HG02885 (cell line): Measurements from ENCODE around the gene CYTL1.
"Not testable (repeated sequence)": the region's sequence is repeated elsewhere in the genome, so short reads cannot be mapped to it uniquely, and the experiment has no call there.

ENCODE experiments used
- ATAC-seq: cut with Tn5 transposase; IDR thresholded peaks from one replicate; pipeline ENCODE4 v1.9.1; 2021; ENCODE audit warnings: mild to moderate bottlenecking; ENCODE audit not compliant: unreplicated experiment, poor library complexity

The CYTL1 gene

DNA sequence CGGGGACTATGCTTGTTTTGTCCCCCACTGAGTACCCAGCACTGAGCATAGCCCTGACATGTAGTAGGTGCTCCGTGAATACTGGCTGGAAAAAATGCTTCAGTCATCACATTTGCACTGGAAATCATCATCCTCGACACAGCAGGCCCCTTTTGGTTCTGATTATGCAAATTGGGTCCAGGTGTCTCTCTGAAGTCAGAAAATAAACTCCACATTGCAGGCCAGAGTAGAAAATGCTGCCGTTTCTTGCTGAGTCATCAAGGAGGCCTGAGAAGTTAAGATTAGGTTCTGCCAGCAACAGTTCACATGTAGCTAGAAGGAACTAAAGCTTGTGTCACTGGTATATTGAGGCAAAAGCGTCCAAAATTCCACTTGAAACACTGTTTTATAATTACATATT lies 17.0 kb upstream of the CYTL1 start:
- no peak for ATAC-seq

DNA sequence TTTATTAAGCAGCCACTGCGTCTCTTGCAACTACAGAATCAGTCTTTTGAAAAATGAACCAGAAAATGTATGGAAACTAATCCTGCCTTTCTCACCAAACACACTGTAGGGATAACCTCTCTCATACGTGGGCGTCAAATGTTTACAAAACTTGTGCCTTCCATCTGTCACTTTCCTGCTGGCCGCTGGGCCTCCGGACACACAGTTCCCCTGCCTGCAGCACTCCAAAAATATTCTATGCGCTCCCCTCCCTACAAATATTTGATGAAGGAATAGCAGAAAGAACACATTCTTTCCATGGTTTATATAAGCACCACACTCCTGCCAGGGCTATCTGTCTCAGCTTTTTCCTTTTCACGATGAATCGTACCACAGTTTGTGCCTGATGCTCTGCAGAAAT lies 14.9 kb upstream of the CYTL1 start:
- ATAC-seq: no peak

DNA sequence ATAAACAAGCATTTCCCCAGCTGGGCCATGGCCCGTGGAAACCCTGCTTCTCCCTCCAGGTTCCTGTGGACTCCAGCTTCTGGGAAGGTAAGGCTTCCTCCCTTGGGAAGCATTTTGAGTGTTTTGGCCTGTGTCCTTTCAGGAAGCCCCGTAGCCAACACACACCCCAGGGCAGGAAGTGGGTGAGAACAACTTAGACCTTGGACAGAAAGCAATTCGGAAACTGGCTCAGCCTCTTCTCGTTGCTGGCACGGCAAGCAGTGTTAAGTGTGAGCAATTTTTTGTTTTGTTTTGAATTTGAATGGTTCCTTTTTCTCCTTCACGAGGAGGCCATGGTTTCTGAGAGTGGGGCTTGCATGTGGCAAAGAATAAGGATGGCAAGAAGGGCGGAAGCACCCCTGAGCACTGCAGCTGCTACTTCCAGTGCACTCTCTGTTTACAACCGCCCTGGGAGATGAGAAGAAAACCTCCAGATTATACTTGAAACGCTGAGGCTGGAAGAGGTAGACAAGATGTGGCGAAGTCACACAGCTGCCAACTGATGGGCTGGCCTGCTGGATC lies 14.1 kb upstream of the CYTL1 start:
- ATAC-seq: no peak

DNA sequence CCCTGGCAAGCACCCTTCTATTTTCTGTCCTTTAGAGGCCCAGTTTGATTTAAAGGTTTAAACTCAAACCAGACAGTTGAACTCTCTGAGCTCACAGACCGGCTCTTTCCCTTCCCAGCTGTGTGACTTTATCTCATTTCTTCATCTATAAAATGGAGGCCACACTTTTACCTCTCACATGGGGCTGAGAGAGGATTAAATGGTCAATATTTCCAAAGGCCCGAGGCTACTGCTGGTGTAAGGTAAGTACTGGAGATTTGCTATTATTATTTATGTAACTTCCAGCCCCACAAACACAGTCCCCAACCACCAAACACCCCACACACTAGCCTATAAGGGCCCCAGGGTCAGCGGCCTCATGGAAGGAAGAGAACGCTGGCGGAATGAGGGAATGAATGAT lies 13.6 kb upstream of the CYTL1 start:
- ATAC-seq: no peak

DNA sequence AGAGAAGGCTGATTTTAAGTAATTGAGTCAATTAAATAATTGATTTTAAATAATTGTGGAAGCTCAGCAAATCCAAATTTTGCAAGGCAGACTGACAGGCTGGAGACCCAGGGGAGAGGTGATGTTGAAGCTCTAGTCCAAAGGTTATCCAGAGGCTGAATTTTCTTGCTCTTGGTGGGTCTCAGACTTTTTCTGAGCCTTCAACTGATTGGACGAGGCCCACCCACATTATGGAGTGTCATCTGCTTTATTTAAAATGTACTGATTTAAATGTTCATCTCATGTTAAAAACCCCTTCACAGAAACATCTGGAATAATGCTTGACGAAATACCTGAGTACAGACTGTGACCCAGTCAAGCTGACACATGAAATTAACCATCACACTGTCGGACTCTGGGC lies 11.7 kb upstream of the CYTL1 start:
- no peak for ATAC-seq

- ATAC-seq: no peak
These were observed 11.0 kb upstream of the CYTL1 start for GRCh38 chr4:5030221-5030620.

- no peak for ATAC-seq
These were observed 10.2 kb upstream of the CYTL1 start for GRCh38 chr4:5029447-5029846.

GRCh38 chr4:5028480-5028879 lies 9.2 kb upstream of the CYTL1 start:
- no peak for ATAC-seq

- no peak for ATAC-seq
These were observed 8.1 kb upstream of the CYTL1 start for GRCh38 chr4:5027346-5027745.

GRCh38 chr4:5026371-5026770 lies 7.1 kb upstream of the CYTL1 start:
- ATAC-seq: no peak

- ATAC-seq: no peak
These were observed 5.4 kb upstream of the CYTL1 start for GRCh38 chr4:5024673-5025072.

DNA sequence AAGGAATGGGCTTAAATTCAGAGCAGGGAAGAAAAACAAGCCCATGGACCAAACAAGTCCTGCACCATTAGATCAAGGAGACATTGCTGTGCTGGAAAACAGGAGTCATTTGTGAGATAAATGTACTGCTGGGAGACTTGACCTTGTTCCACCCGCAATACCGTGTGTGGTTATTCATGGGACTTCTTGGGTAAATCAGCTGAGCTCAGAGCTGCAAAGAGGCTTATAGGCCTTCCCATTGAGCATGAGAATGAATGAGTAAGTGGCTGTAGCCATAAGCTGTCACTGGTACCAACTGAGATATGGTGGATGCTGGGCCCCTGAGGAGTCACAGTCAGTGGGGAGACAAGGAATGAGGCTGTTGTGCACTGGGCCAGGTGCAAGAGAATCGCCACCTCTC lies 2.3 kb upstream of the CYTL1 start:
- ATAC-seq: no peak

GRCh38 chr4:5020341-5020740 lies 1.1 kb upstream of the CYTL1 start:
- ATAC-seq: no peak

DNA sequence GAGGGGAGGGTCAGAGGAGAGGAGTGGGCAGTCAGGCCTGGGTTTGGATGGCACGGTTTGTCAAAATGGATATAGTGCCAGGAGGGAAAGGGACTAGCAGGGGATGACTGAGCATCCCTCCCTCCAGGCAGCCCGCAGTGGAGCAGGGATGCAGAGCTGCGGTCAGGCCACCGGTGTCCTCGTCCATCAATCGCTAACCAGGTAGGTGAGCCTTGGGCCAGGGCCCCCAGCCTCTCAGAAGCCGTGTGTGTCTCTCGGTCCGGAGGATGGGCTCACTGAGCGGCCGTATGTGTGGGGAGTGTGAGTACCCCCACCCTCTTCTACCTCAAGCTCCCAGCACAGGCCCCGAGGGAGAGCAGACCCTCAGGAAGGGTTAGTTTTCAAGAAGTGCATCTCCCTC lies 538 bp upstream of the CYTL1 start:
- no peak for ATAC-seq

DNA sequence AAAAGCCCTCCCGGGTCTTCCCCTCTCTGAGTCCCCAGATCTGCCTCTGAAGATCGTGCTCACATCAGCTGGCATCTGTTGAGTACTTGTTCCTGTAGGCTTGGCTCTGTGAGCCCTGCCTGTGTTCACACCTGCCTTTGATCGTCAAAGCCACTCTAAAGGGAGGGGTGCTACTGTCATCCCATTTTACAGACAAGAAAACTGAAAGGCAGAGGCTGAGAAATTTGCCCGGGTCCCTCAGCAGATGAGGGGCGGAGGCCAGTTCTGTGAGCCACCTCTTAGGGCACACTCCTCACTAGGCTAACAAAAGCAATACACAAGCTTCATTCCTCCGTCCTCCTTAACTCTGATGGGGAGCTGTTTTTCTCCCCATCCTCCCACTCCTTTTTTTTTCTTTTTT lies 655 bp downstream of the CYTL1 start:
- no peak for ATAC-seq

GRCh38 chr4:5018096-5018495 lies 1.2 kb downstream of the CYTL1 start:
- ATAC-seq: no peak

DNA sequence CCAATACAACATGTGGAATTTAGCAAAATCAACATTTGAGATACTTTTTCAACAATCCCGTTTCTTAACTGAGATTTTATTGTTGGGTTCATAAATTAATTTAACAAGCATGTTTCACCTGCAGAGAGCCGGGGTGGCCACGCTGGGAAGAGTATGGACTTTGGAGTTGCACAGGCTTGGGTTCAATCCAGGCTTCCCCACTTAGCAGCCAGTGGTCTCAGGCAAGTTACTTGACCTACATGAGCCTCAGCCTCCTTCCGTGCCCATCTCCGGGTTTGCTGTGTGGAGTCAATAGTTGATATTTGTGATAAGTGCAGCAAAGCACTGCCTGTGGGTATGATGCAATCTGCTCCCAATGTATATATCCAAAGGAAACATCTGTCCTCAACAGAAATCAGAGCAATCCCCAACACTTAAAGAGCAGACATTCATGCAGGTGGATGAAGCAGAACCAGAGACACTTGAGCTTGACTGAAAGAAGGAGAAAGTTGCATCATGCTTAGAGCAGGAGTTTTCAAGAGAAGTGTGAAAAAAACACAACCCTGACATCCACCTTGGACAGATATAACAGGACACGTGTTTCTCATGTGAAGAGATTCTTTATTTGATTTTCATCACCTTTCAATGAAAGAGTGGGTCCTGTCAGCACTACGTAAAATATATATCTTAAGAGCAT lies 5.1 kb downstream of the CYTL1 start:
- ATAC-seq: no peak

DNA sequence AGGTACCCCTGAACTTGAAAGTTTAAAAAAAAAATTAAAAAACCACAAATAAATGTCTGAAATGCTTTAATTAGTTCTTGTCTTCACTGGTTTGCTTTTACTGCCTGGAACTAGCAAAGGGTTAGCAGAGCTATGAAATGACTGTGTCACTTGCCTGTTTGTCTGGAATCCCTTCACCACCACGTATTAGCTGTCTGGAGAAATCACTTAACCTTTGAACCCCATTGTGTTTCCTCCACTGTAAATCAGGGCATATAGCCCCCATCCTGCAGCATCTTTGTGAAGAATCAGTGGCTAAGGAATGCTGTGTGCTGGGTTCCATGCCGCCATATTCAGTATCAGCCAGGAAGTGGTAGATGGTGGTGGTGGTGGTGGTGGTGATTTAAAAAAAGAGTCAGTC lies 6.3 kb downstream of the CYTL1 start:
- no peak for ATAC-seq

- ATAC-seq: no peak
These were observed 6.9 kb downstream of the CYTL1 start for GRCh38 chr4:5012244-5012898.

DNA sequence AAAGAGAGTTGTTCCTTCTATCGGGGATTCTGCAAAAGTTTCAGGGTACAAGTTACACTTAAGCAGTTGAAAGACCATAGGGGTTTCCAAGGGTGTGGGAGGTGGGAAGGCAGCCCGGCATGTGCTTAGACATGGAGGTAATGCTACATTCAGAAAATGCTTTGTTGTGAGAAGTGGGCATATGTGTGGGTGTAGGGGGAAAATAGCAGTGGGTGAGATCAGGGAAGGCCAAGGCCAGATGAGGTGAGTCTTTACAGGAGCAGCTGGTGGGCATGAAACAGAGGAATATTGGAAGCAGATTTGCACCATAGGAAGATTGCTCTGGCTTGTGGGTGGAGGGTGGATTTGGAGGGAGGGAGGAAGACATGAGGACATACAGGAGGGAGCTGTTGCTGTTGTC lies 8.3 kb downstream of the CYTL1 start:
- ATAC-seq: no peak

DNA sequence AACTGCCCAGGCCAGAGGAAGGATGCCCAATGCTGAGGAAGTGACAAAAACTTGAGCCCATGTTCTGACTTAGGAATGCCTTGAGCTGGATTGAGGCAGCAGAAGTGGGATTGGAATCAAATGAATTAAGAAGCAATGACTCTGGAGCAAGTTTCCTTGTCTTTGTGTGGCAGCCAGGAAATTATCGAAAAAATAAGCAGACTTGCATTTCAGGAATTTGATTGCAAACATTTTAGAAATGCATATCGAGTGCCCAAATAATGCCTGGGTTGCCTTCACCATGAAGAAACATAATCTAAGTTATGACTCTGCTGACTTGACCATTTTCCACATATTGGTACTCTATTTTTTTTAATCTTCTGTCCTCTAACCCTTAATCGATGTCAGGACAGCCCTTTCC lies 9.5 kb downstream of the CYTL1 start:
- no peak for ATAC-seq

DNA sequence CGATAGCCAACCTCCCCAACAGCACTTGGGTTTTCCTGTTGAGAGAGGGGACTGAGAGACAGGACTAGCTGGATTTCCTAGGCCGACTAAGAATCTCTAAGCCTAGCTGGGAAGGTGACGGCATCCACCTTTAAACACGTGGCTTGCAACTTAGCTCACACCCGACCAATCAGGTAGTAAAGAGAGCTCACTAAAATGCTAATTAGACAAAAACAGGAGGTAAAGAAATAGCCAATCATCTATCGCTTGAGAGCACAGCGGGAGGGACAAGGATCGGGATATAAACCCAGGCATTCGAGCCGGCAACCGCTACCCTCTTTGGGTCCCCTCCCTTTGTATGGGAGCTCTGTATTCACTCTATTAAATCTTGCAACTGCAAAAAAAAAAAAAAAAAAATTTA lies 12.3 kb downstream of the CYTL1 start:
- not testable (repeated sequence) for ATAC-seq
